HG02840 (cell line): ENCODE measurements around the gene USF1.
"Not testable (repeated sequence)": the region's sequence is repeated elsewhere in the genome, so short reads cannot be mapped to it uniquely, and the experiment has no call there.

Experiments
- ATAC-seq: cut with Tn5 transposase; IDR thresholded peaks from one replicate; pipeline ENCODE4 v1.9.1; 2021; ENCODE audit warnings: mild to moderate bottlenecking, moderate library complexity, moderate number of reproducible peaks; ENCODE audit not compliant: unreplicated experiment, low FRiP score

USF1 gene

DNA sequence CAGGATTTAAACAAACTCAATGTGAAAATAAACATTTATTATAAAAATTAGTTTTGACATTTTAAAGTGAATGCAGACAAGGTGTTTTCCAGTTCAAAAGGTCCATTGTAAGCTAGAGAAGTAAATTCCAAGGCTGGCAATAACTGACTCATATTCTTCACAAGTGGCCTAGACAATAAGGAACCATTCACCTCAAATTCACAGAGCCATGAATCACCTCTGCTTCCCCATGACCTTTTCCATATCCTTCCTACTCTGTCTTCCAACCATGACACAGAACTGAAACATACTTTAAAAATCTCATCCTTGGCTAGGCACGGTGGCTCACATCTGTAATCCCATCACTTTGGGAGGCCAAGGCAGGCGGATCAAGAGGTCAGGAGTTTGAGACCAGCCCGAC is 49.6 kb downstream of the USF1 start:
- ATAC-seq: no peak

DNA sequence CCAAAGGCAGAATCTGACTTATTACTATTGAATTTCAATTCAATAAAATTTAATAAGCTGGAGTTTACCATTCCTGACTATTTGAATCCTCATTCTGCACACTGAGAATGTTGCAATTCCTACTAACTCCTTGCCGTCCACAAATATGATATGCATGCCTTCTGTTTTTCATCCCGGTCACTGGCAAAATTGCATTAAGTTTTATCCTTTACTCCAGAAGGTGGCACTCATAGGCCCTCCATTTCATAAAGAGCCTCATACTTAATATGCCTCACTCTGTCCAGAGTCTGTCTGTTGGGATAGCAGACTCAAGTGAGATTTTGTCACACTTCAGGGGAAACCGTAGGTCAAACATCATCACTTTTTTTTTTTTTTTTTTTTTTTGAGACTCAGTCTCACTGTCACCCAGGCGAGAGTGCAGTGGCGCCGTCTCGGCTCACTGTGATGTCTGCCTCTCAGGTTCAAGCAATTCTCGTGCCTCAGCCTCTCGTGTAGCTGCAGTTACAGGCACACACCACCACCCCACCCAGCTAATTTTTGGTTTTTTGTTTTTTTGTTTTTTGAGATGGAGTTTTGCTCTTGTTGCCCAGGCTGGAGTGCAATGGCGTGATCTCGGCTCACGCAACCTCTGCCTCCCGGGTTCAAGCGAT is 52.1 kb downstream of the USF1 start:
- ATAC-seq: no peak

DNA sequence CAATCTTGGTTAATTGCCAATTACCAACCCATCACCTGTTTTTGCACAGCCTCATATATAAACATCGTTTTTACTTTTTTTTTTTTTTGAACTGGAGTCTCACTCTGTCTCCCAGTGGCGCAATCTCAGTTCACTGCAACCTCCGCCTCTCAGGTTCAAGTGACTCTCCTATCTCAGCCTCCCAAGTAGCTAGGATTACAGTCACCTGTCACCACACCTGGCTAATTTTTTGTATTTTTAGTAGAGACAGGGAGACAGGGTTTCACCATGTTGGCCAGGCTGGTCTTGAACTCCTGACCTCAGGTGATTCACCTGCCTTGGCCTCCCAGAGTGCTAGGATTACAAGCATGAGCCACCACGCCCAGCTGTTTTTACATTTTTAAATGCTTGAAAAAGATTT is 53.7 kb downstream of the USF1 start:
- not testable (repeated sequence) for ATAC-seq
